ENCODE measurements around the gene PTPRO.

PTPRO gene

DNA sequence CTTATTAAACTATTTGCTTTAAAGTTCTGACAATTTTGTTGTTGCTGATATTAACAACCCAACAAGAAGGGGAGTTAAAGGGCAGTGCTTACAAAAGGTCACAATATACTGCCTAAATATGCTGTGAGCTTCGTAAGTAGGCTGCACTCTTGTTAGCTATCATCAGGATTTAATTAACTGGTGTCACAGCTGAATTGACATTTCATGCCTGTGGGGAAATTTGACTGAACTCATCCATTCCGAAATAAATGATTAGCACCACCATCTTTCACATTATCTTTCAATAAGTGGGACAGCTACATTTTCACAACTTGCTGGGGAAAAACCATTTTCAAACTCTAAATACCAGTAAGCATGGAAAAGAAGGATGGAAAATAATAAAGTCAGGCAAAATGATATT, 146.6 kb downstream of the PTPRO start:
- H3K4me2 ChIP-seq (ENCODE audit: low read length): no peak overlapping the region
- H3K9me3 ChIP-seq (ENCODE audit: insufficient read depth, low read length): no peaks in the 10 kb centered on the region
- H3K27ac ChIP-seq (ENCODE audit: low read length): no peak overlapping the region
- no peaks in the 10 kb centered on the region for H3K4me1 ChIP-seq (ENCODE audit: low read length)
- H3K27me3 ChIP-seq (ENCODE audit: low read depth, low read length): no peaks in the 10 kb centered on the region; the same call in 1 of the 2 replicates
- H2AFZ ChIP-seq (ENCODE audit: low read depth, low read length): no peak overlapping the region
- H4K20me1 ChIP-seq (ENCODE audit: insufficient read depth, low read length): no peaks in the 10 kb centered on the region
- no peaks in the 10 kb centered on the region for H3K36me3 ChIP-seq (replicated peaks; ENCODE audit: low read depth, low read length)
- H3K9ac ChIP-seq (ENCODE audit: low read length): no peak overlapping the region
- H3K4me3 ChIP-seq (ENCODE audit: low read length): no peak overlapping the region
- no peaks in the 10 kb centered on the region for H3K79me2 ChIP-seq (ENCODE audit: low read length)
- no peak for TF ChIP-seq EZH2phosphoT487 (IDR thresholded peaks at IDR 0.05; ENCODE audit: low read depth)
- TF ChIP-seq, protein P1, sequence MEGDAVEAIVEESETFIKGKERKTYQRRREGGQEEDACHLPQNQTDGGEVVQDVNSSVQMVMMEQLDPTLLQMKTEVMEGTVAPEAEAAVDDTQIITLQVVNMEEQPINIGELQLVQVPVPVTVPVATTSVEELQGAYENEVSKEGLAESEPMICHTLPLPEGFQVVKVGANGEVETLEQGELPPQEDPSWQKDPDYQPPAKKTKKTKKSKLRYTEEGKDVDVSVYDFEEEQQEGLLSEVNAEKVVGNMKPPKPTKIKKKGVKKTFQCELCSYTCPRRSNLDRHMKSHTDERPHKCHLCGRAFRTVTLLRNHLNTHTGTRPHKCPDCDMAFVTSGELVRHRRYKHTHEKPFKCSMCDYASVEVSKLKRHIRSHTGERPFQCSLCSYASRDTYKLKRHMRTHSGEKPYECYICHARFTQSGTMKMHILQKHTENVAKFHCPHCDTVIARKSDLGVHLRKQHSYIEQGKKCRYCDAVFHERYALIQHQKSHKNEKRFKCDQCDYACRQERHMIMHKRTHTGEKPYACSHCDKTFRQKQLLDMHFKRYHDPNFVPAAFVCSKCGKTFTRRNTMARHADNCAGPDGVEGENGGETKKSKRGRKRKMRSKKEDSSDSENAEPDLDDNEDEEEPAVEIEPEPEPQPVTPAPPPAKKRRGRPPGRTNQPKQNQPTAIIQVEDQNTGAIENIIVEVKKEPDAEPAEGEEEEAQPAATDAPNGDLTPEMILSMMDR (IDR thresholded peaks at IDR 0.05; ENCODE audit: low read depth, low read length): no peak

DNA sequence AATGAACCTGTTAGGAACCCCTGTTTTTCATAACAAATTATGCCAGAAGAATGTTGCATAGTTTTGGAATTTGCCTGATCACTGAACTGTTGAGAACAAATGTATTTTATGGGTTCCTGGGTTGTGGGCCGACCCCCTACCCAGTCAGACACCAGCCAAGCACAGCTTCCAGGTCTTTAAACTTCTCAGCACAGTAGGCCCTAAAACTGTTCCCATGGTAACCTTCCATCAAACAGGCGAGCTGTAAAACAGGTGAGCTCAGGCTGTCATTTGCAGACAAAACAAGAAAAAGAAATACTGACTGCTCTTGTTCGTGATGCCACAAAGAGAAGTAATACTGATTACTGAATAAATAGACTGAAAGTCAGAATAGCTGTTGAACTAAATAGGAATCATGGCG, 147.0 kb downstream of the PTPRO start:
- Histone ChIP-seq H3K9ac (ENCODE audit: low read length) (no peak overlapping the region), H3K4me1 (ENCODE audit: low read length) (no peaks in the 10 kb centered on the region), H4K20me1 (ENCODE audit: insufficient read depth, low read length) (no peaks in the 10 kb centered on the region), H3K4me2 (ENCODE audit: low read length) (no peak overlapping the region), H2AFZ (ENCODE audit: low read depth, low read length) (no peak overlapping the region), H3K27ac (ENCODE audit: low read length) (no peak overlapping the region), H3K4me3 (ENCODE audit: low read length) (no peak overlapping the region), H3K9me3 (ENCODE audit: insufficient read depth, low read length) (no peaks in the 10 kb centered on the region), H3K79me2 (ENCODE audit: low read length) (no peaks in the 10 kb centered on the region), H3K36me3 (replicated peaks; ENCODE audit: low read depth, low read length) (no peaks in the 10 kb centered on the region), H3K27me3 (ENCODE audit: low read depth, low read length) (no peaks in the 10 kb centered on the region; the same call in 1 of the 2 replicates)
- TF ChIP-seq, protein P1 (IDR thresholded peaks at IDR 0.05; ENCODE audit: low read depth, low read length): no peak
- TF ChIP-seq EZH2phosphoT487 (IDR thresholded peaks at IDR 0.05; ENCODE audit: low read depth): no peak

DNA sequence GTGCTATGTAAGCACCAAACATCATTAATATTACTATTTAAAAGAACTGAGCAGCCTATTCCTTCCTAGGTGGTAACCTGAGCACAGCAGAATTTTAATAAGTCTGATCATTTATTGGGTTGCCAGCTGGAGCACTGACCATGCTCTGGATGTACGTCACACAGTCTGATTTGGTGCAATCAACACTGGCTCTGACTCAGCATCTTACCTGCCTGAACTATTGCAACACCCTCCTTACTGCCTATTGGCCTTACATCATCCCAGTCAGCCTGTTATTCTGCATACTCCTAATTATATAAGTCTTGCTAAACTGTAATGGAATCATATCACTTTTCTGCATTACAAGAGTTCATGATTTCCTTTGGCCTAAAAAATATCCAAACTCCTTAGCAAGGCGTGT, 149.7 kb downstream of the PTPRO start:
- H3K4me1 ChIP-seq (ENCODE audit: low read length): no peaks in the 10 kb centered on the region
- H3K36me3 ChIP-seq (replicated peaks; ENCODE audit: low read depth, low read length): no peaks in the 10 kb centered on the region
- TF ChIP-seq, protein P1 (IDR thresholded peaks at IDR 0.05; ENCODE audit: low read depth, low read length): no peak
- no peak for TF ChIP-seq EZH2phosphoT487 (IDR thresholded peaks at IDR 0.05; ENCODE audit: low read depth)
- no peak overlapping the region for H3K9ac ChIP-seq (ENCODE audit: low read length)
- no peak overlapping the region for H2AFZ ChIP-seq (ENCODE audit: low read depth, low read length)
- no peak overlapping the region for H3K4me3 ChIP-seq (ENCODE audit: low read length)
- H3K27ac ChIP-seq (ENCODE audit: low read length): no peak overlapping the region
- no peaks in the 10 kb centered on the region for H3K79me2 ChIP-seq (ENCODE audit: low read length)
- no peaks in the 10 kb centered on the region for H4K20me1 ChIP-seq (ENCODE audit: insufficient read depth, low read length)
- no peaks in the 10 kb centered on the region; the same call in 1 of the 2 replicates for H3K27me3 ChIP-seq (ENCODE audit: low read depth, low read length)
- no peaks in the 10 kb centered on the region for H3K9me3 ChIP-seq (ENCODE audit: insufficient read depth, low read length)
- H3K4me2 ChIP-seq (ENCODE audit: low read length): no peak overlapping the region

DNA sequence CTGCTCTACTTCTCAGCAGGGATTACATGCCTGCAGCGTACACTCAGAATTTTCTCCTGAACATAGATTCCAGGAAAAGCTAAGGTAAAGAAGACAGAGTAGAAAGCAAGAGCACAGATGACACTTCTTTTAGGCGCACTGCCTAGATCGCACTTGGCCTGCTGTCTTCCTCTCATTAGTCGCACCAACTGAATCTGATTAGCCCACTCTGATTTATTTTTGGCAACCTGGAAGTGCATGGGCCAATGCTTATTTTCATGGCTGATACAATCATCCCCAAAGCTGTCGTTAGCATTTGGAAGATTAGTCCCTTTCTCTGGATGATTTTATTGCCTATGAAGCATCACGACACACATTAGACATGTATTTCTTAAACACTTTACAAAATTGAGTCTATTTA, 152.5 kb downstream of the PTPRO start:
- Histone ChIP-seq H3K27me3 (ENCODE audit: low read depth, low read length) (no peaks in the 10 kb centered on the region; the same call in 1 of the 2 replicates), H3K36me3 (replicated peaks; ENCODE audit: low read depth, low read length) (no peaks in the 10 kb centered on the region), H3K4me3 (ENCODE audit: low read length) (no peak overlapping the region), H3K79me2 (ENCODE audit: low read length) (no peaks in the 10 kb centered on the region), H3K4me2 (ENCODE audit: low read length) (no peak overlapping the region), H3K27ac (ENCODE audit: low read length) (no peak overlapping the region), H3K9ac (ENCODE audit: low read length) (no peak overlapping the region), H3K4me1 (ENCODE audit: low read length) (no peaks in the 10 kb centered on the region), H3K9me3 (ENCODE audit: insufficient read depth, low read length) (no peaks in the 10 kb centered on the region), H2AFZ (ENCODE audit: low read depth, low read length) (no peak overlapping the region), H4K20me1 (ENCODE audit: insufficient read depth, low read length) (no peaks in the 10 kb centered on the region)
- TF ChIP-seq EZH2phosphoT487 (IDR thresholded peaks at IDR 0.05; ENCODE audit: low read depth): no peak
- TF ChIP-seq, protein P1 (IDR thresholded peaks at IDR 0.05; ENCODE audit: low read depth, low read length): no peak
